Muscle layer of colon (tissue), 2 donors: ENCODE data around the gene PRR19.
"Not testable (repeated sequence)": the region's sequence is repeated elsewhere in the genome, so short reads cannot be mapped to it uniquely, and the experiment has no call there.

Experiments used
- H3K27ac ChIP-seq: one replicate; pipeline ENCODE4 v1.7.0; 2013; ENCODE audit warnings: low read depth, mild to moderate bottlenecking, low read length, moderate library complexity
- H3K27me3 ChIP-seq, 2 donors: one replicate each; pipeline ENCODE4 v1.7.0; 2013; ENCODE audit warnings: low read length in 2 of 2, mild to moderate bottlenecking in 2 of 2; ENCODE audit not compliant: insufficient read depth in 2 of 2, control insufficient read depth in 1 of 2
- H3K36me3 ChIP-seq: one replicate; pipeline ENCODE4 v1.7.0; 2013; ENCODE audit warnings: mild to moderate bottlenecking, low read length; ENCODE audit not compliant: insufficient read depth
- H3K4me1 ChIP-seq: one replicate; pipeline ENCODE4 v1.7.0; 2013; ENCODE audit warnings: mild to moderate bottlenecking, low read length; ENCODE audit not compliant: insufficient read depth
- H3K4me3 ChIP-seq, 2 donors: one replicate each; pipeline ENCODE4 v1.7.0; 2013; ENCODE audit warnings: low read length in 2 of 2, low read depth in 1 of 2, mild to moderate bottlenecking in 1 of 2, moderate library complexity in 1 of 2
- H3K9ac ChIP-seq: one replicate; pipeline ENCODE4 v1.7.0; 2013; ENCODE audit warnings: low read length
- H3K9me3 ChIP-seq: one replicate; pipeline ENCODE4 v1.7.0; 2013; ENCODE audit warnings: mild to moderate bottlenecking, low read length
- donor health status: abdominal sarcoma.
- donor health status: Adenocarcinoma of cecum.

Gene PRR19

DNA sequence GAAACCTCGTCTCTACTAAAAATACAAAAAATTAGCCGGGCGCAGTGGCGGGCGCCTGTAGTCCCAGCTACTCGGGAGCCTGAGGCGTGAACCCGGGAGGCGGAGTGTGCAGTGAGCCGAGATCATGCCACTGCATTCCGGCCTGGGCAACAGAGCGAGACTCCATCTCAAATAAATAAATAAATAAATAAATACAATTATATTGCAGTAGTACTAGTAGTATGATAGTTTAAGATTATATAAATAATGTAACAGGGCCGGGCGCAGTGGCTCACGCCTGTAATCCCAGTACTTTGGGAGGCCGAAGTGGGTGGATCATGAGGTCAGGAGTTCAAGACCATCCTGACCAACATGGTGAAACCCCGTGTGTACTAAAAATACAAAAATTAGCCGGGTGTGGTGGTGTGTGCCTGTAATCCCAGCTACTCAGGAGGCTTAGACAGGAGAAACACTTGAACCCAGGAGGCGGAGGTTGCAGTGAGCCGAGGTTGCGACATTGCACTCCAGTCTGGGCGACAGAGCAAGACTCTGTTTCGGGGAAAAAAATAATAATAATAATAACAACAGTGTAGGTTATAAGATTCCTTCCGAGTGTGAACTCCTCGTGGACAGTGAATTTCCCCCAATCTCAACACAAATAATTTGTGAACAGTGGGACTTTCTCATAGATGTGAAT is 34.9 kb upstream of the PRR19 start:
- H3K27ac ChIP-seq = not testable (repeated sequence)
- H3K4me1 ChIP-seq = peaks cover 25% of the 10 kb centered on the region

DNA sequence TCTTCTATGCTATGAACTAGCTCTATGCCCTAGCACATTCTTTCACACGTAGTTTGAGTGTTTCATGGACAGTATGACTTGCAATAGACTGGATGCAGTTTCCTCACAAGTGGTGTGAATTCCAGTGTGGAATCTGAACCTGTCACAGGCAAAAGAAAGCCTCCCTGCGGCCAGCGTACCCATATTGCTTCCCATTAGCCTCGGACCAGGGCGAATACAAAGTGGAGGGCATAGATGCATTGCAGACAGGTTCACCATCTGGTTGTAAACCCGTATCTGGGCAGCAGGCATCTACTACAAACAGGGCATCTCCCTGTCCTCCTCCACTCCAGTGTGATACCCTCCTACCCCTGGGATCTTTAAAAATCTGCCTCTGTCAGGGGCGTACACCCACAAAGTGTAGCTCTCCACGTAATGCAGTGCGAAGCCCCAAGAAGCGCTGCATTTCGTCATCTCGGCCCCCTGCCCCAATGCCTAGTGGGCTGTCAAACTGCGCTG is 34.2 kb upstream of the PRR19 start:
- peak overlapping the region; percentile 45 to 76 for H3K4me3 ChIP-seq
- peaks cover 25% of the 10 kb centered on the region for H3K4me1 ChIP-seq
- no peaks in the 10 kb centered on the region for H3K27me3 ChIP-seq
- H3K9me3 ChIP-seq = no peaks in the 10 kb centered on the region
- H3K36me3 ChIP-seq = peaks cover 7% of the 10 kb centered on the region
- peak overlapping the region; percentile 98 for H3K27ac ChIP-seq
- H3K9ac ChIP-seq = peak overlapping the region; percentile 75

More for the DNA sequence above, 34.9 kb upstream of the PRR19 start:
- H3K9me3 ChIP-seq, H3K4me3 ChIP-seq, H3K36me3 ChIP-seq, H3K27me3 ChIP-seq: not testable (repeated sequence)
- peak overlapping the region; percentile 75 for H3K9ac ChIP-seq

- Histone ChIP-seq H3K4me3 (peak overlapping the region; percentile 76), H3K9ac (peak overlapping the region; percentile 75), H3K9me3 (no peaks in the 10 kb centered on the region), H3K27ac (peak overlapping the region; percentile 98), H3K27me3 (no peaks in the 10 kb centered on the region), H3K36me3 (peaks cover 7% of the 10 kb centered on the region), H3K4me1 (peaks cover 25% of the 10 kb centered on the region)
Observed at GRCh38 chr19:42268142-42268703, 33.7 kb upstream of the PRR19 start.

DNA sequence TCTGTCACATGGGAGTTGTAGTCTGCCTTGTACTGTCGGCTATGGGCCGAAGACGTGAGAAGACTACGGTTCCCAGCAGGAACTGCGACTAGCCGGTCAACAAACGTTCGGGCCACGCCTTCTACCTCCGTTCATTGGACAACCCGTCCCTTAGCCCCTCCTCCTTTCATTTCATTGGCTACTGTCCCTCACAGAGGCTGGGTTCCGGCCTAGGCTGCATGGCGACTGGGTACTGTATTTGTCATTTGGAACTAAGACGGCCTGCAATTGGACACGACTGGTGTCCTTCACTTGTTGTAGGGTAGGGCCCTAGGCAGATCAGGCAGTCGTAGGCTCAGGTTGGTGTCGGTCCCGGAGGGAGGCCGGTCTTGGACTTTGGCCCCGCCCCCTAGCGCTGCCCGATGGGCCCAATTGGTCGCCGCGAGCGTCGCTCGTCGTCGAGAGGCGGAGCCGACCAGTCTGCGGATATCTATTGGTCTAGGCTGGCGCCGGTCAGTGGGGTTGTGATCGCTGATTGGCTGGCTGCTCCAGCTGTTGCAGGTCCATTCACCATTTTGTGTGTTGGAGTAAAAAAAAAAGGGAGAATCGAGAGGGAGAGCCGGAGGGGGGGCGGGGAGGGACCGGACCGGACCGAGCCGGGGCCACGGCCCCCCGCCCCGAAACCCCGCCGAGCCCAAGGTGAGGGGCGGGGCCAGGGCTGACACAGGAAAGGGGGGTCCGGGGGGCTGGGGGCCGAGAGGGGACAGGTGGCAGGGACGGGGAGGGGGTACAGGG is 33.0 kb upstream of the PRR19 start, which contains the start of gene CIC:
CIC (plus strand) TSS at position 549 of the 774 bp plus-strand sequence. CDS start 2,532 bp downstream, outside the sequence.
- Histone ChIP-seq H3K9me3 (no peaks in the 10 kb centered on the region), H3K36me3 (peaks cover 12% of the 10 kb centered on the region), H3K27me3 (no peaks in the 10 kb centered on the region), H3K4me1 (peaks cover 25% of the 10 kb centered on the region), H3K9ac (peak within 1 kb of the TSS; percentile 99), H3K4me3 (peak within 1 kb of the TSS; percentile 76 to 87), H3K27ac (peak within 1 kb of the TSS; percentile 98)

DNA sequence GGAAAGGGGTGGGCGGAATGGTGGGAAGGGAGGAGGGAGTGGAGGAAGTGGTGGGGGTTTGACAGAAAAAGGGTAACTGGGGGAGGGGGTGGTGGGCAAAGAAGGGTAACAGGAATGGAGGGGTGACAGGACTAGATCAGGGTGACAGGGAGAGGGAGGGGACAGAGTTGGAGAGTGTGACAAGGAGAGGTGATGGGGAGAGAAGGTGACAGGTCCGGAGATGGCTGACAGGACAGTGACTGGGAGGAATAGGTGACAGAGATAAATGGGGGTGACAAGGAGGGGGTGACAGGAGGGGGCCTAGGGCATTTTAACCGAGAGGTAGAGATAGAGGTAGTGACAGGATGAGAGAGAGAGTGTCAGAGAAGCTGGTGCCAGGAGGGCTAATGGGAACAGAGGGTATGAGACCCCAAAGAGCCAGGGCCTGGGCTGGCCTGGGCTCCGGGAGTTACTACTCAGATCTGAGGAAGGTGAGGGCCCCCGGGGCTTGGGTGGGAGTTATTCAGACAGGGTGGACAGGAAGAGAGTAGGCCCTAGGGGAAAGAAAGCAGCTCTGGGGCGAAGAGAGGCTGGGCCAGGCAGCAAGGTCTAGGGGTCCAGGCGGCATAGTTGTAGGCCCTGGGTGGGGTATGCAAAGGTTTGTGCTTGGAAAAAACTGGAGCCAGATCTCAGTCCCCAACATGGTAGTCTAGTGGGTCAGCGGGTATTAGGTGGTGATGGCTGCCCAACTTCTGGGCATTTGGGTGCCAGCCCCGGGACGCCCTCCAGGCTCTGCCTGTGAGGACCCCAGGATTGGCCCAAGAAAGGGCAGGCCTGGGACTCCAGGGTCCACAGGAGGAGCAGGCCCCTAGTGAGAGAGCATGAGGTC is 32.2 kb upstream of the PRR19 start:
- H3K4me1 ChIP-seq = peaks cover 29% of the 10 kb centered on the region
- peak overlapping the region; percentile 99 for H3K9ac ChIP-seq
- no peaks in the 10 kb centered on the region for H3K27me3 ChIP-seq
- peaks cover 19% of the 10 kb centered on the region for H3K36me3 ChIP-seq
- H3K27ac ChIP-seq = peak overlapping the region; percentile 95
- H3K9me3 ChIP-seq = no peaks in the 10 kb centered on the region
- peak overlapping the region; percentile 66 to 87 for H3K4me3 ChIP-seq

GRCh38 chr19:42270346-42271044 is 31.4 kb upstream of the PRR19 start:
- Histone ChIP-seq H3K36me3 (peaks cover 25% of the 10 kb centered on the region), H3K9me3 (no peaks in the 10 kb centered on the region), H3K4me1 (peaks cover 36% of the 10 kb centered on the region), H3K27ac (peak overlapping the region; percentile 95), H3K4me3 (peak overlapping the region; percentile 66 to 87), H3K27me3 (no peaks in the 10 kb centered on the region), H3K9ac (peak overlapping the region; percentile 99)

DNA sequence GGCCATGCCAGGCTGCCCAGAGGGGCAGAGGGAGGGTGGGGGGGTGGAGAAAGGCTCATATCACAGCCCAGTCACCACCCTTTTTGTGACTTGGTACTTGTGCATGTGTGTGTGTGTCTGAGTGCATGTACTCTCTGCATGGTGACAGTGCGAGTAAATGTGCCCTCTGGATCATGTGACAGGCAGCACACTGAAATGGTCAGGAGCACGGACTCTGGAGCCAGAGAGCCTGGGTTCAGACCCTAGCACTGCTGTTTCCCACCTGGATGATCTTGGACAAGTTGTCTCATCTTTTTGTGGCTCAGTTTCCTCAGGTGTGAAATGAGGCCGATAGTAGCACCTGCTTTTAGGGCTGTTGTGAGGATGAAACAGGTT is 30.9 kb upstream of the PRR19 start:
- Histone ChIP-seq H3K27me3 (no peaks in the 10 kb centered on the region), H3K4me1 (peaks cover 36% of the 10 kb centered on the region), H3K9me3 (no peaks in the 10 kb centered on the region), H3K4me3 (peak overlapping the region in 1 of 2 donors; percentile 87), H3K27ac (peak overlapping the region; percentile 95), H3K9ac (peak overlapping the region; percentile 71), H3K36me3 (peaks cover 25% of the 10 kb centered on the region)

- Histone ChIP-seq H3K36me3 (peaks cover 25% of the 10 kb centered on the region), H3K27ac (peak overlapping the region; percentile 56), H3K9ac (no peak overlapping the region), H3K4me3 (no peak overlapping the region), H3K9me3 (no peaks in the 10 kb centered on the region), H3K27me3 (no peaks in the 10 kb centered on the region), H3K4me1 (peaks cover 41% of the 10 kb centered on the region)
Observed at GRCh38 chr19:42271861-42272534, 29.9 kb upstream of the PRR19 start.

- peaks cover 44% of the 10 kb centered on the region for H3K4me1 ChIP-seq
- H3K36me3 ChIP-seq = peaks cover 25% of the 10 kb centered on the region
- no peaks in the 10 kb centered on the region for H3K9me3 ChIP-seq
- no peak overlapping the region for H3K4me3 ChIP-seq
- no peaks in the 10 kb centered on the region for H3K27me3 ChIP-seq
- H3K27ac ChIP-seq = no peak overlapping the region
- no peak overlapping the region for H3K9ac ChIP-seq
Observed at GRCh38 chr19:42272535-42272897, 29.4 kb upstream of the PRR19 start.

- H3K27ac ChIP-seq = no peak overlapping the region
- H3K27me3 ChIP-seq = no peaks in the 10 kb centered on the region
- no peak overlapping the region for H3K9ac ChIP-seq
- H3K9me3 ChIP-seq = no peaks in the 10 kb centered on the region
- no peak overlapping the region for H3K4me3 ChIP-seq
- peaks cover 25% of the 10 kb centered on the region for H3K36me3 ChIP-seq
- H3K4me1 ChIP-seq = peaks cover 45% of the 10 kb centered on the region
Observed at GRCh38 chr19:42272989-42273406, 28.9 kb upstream of the PRR19 start.
